B cell (primary cell): Measurements from ENCODE around the gene ZDHHC14.

Source experiments
- EZH2 ChIP-seq: IDR thresholded peaks from 2 replicates; pipeline ENCODE4 v1.6.1; 2012; ENCODE audit warnings: borderline replicate concordance, low read depth, mild to moderate bottlenecking, moderate library complexity, low read length; ENCODE audit not compliant: insufficient read depth, poor library complexity, severe bottlenecking
- TF ChIP-seq, protein P1 (sequence below): fragments of 200-600 bp; IDR thresholded peaks from one replicate; pipeline ENCODE4 v1.8.0; 2022; ENCODE audit warnings: antibody characterized with exemption, mild to moderate bottlenecking

DNA sequence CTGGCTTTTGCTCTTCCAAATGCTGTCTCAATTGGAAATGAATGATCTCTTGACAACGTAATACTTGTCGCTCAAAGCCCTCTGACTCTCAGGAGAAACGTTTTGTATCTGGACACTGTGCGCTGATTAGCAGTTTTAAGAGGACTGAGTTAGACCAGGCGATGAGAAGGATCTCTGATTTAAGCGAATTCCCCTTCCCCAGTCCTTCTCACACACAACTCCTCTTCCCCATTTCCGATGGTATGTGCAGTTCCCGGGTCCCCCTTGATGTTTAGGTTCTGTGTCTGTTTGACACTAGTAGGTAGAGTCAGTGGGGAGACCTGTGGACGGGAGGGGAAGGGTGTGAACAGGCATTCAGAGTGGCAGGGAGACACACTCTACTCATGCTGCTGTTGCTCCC lies 2.5 kb downstream of the ZDHHC14 start:
- TF ChIP-seq, protein P1, sequence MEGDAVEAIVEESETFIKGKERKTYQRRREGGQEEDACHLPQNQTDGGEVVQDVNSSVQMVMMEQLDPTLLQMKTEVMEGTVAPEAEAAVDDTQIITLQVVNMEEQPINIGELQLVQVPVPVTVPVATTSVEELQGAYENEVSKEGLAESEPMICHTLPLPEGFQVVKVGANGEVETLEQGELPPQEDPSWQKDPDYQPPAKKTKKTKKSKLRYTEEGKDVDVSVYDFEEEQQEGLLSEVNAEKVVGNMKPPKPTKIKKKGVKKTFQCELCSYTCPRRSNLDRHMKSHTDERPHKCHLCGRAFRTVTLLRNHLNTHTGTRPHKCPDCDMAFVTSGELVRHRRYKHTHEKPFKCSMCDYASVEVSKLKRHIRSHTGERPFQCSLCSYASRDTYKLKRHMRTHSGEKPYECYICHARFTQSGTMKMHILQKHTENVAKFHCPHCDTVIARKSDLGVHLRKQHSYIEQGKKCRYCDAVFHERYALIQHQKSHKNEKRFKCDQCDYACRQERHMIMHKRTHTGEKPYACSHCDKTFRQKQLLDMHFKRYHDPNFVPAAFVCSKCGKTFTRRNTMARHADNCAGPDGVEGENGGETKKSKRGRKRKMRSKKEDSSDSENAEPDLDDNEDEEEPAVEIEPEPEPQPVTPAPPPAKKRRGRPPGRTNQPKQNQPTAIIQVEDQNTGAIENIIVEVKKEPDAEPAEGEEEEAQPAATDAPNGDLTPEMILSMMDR = no peak
- TF ChIP-seq EZH2 = no peak
